ENCODE results near the gene MPP7. TPM values are rescaled to one million over a fixed set of nuclear protein-coding genes. Genes with fewer than 3 reads are reported as not detected.

MPP7 gene
- total and polyA plus RNA-seq, 2 of the 8 experiments (the other 6 are each of a cell fraction or from before 2014, with no cell fraction given): 1.9 to 9.3 TPM

DNA sequence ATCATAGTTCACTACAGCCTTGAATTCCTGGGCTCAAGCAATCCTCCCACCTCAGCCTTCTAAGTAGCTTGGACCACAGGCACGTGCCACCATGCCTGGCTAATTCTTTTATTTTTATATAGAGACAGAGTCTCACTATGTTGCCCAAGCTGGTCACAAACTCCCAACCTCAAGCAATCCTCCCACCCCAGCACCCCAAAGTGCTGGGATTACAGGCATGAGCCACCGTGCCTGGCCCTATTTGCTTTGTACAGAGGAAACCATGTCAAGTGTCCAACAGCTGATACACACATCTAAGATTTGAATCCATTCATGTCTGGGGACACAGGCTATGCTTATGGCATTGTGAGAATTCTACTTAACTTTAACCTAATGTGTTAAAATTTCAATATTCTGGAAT, 29.9 kb upstream of the MPP7 start:
- ChIA-PET POLR2A (ENCODE audit: partially characterized antibody) (no interaction called here), CTCF (ENCODE audit: partially characterized antibody) (interaction anchor here (1.8 kb wide), 1 partner anchor 49 kb away, joined by 7 read pairs; no protein-coding TSS in a partner anchor)
- Histone ChIP-seq H3K36me3 (ENCODE audit: control insufficient read depth in 2 of 4, insufficient read depth in 4 of 4, low read length in 3 of 4) (no peaks in the 10 kb centered on the region), H2BK120ac (replicated peaks; ENCODE audit: low read depth, low read length) (no peak overlapping the region), H3K9ac (replicated peaks in 1 of 4; ENCODE audit: extremely low read depth in 1 of 4, low read depth in 3 of 4, low read length in 3 of 4) (no peak overlapping the region), H4K91ac (replicated peaks; ENCODE audit: insufficient read length, low read length) (no peak overlapping the region), H3K27me3 (replicated peaks in 1 of 4; ENCODE audit: control insufficient read depth in 3 of 4, extremely low read depth in 1 of 4, insufficient read depth in 3 of 4, low read length in 3 of 4) (no peaks in the 10 kb centered on the region), H2AK5ac (ENCODE audit: low read depth, low read length) (no peak overlapping the region), H3K23me2 (ENCODE audit: low read depth, low read length) (no peaks in the 10 kb centered on the region; the same call in 1 of the 2 replicates), H3K9me3 (ENCODE audit: insufficient read depth in 2 of 2, low read depth in 1 of 2, low read length in 1 of 2) (no peaks in the 10 kb centered on the region), H2BK20ac (ENCODE audit: low read length) (no peak overlapping the region), H2BK12ac (ENCODE audit: low read depth, low read length) (no peak overlapping the region), H2AFZ (ENCODE audit: low read length) (no peak overlapping the region), H3K56ac (replicated peaks; ENCODE audit: insufficient read length, low read depth, low read length) (no peak overlapping the region), H3K27ac (ENCODE audit: low read depth, low read length) (no peak overlapping the region), H3K79me1 (ENCODE audit: low read depth, low read length) (no peaks in the 10 kb centered on the region), H2BK5ac (ENCODE audit: low read depth, low read length) (no peak overlapping the region), H3K23ac (ENCODE audit: insufficient read length) (no peak overlapping the region), H4K8ac (ENCODE audit: extremely low read depth, insufficient read depth, low read length) (no peak overlapping the region), H3K18ac (ENCODE audit: extremely low read depth, low read length) (no peak overlapping the region), H2BK15ac (ENCODE audit: low read length) (no peak overlapping the region), H3K4me1 (replicated peaks in 1 of 4; ENCODE audit: control insufficient read depth in 3 of 4, insufficient read depth in 4 of 4, low read length in 3 of 4) (peaks cover 0 to 1% (median 0%) of the 10 kb centered on the region in 4 experiments; a peak in 1 of 7 replicates), H4K20me1 (replicated peaks in 1 of 2; ENCODE audit: control insufficient read depth in 1 of 2, insufficient read depth in 2 of 2, low read length in 2 of 2) (no peaks in the 10 kb centered on the region), H3K79me2 (ENCODE audit: control insufficient read depth in 1 of 2, insufficient read depth in 2 of 2, low read length in 2 of 2) (no peaks in the 10 kb centered on the region), H3K4ac (replicated peaks; ENCODE audit: insufficient read length, low read depth, low read length) (no peak overlapping the region), H3K4me3 (ENCODE audit: extremely low read depth in 1 of 4, insufficient read depth in 2 of 4, low read depth in 3 of 4, low read length in 4 of 4) (no peak overlapping the region), H4K5ac (ENCODE audit: insufficient read length, low read depth, low read length) (no peak overlapping the region), H3K14ac (ENCODE audit: insufficient read length) (no peak overlapping the region), H3K4me2 (ENCODE audit: insufficient read depth in 1 of 2, low read depth in 2 of 2, low read length in 2 of 2) (no peak overlapping the region)
- TF ChIP-seq CREB1 (IDR thresholded peaks at IDR 0.05) (no peak), POLR2AphosphoS5 (IDR thresholded peaks at IDR 0.05; ENCODE audit: low read depth, low read length) (no peak), KDM1A (IDR thresholded peaks at IDR 0.05; ENCODE audit: borderline replicate concordance, low read length) (no peak), NANOG (IDR thresholded peaks at IDR 0.05; ENCODE audit: insufficient read depth, low read depth, low read length, poor library complexity, severe bottlenecking) (no peak), SIN3A (conservative IDR thresholded peaks at IDR 0.05 in 1 of 2, IDR thresholded peaks at IDR 0.05 in 1 of 2; ENCODE audit: low read depth in 1 of 2, low read length in 2 of 2) (no peak), ZNF274 (IDR thresholded peaks at IDR 0.05; ENCODE audit: borderline replicate concordance, extremely low read depth, low read length) (no peak), BACH1 (IDR thresholded peaks at IDR 0.05; ENCODE audit: low read length) (no peak), BCL11A (IDR thresholded peaks at IDR 0.05; ENCODE audit: low read depth in 2 of 2, low read length in 2 of 2) (no peak), TAF1 (IDR thresholded peaks at IDR 0.05; ENCODE audit: low read depth, low read length) (no peak), CBX5 (IDR thresholded peaks at IDR 0.05; ENCODE audit: low read depth, low read length) (no peak), SIX5 (IDR thresholded peaks at IDR 0.05; ENCODE audit: low read depth, low read length) (no peak), SIRT6 (IDR thresholded peaks at IDR 0.05; ENCODE audit: low read length) (no peak), SP2 (IDR thresholded peaks at IDR 0.05; ENCODE audit: low read length) (no peak), CHD2 (IDR thresholded peaks at IDR 0.05; ENCODE audit: low read length) (no peak), RXRA (IDR thresholded peaks at IDR 0.05; ENCODE audit: insufficient read depth, low read depth, low read length) (no peak)
- WGBS, 2 experiments (ENCODE audit: extremely low coverage in 1 of 2, insufficient coverage in 1 of 2, insufficient read length in 1 of 2, insufficient replicate concordance in 2 of 2, low coverage in 1 of 2, low lambda C conversion rate in 2 of 2, missing lambda C conversion rate in 1 of 2): 94% methylated on average over 2 of the region's 2 CpGs; no CpG with 5 or more reads in 1 of the 2 experiments
- DNase-seq (ENCODE audit: low read depth in 1 of 2, low spot score in 2 of 2) (no peak), FAIRE-seq (no peak)

Measured in H1 (cell line).